Superior temporal gyrus (tissue), 1 donor: ENCODE data around the gene RPS6KL1.
A peak's percentile ranks its signal among the peaks of the same experiment; 100 is the strongest.

Experiments used
- DNase-seq: peaks from one replicate; pipeline ENCODE4 v3.0.0-alpha.2; 2016; ENCODE audit errors: extremely low spot score

The RPS6KL1 gene

GRCh38 chr14:74922752-74923401 is at the start of gene RPS6KL1:
TSS of gene RPS6KL1 (minus strand) at chr14:74923260. CDS start at chr14:74921541, 1,719 bp downstream.
- peak; percentile 94 for DNase-seq

- no peak for DNase-seq
Measured at GRCh38 chr14:74968811-74969210, 45.8 kb upstream of the RPS6KL1 start.

GRCh38 chr14:74965486-74966153 is 42.6 kb upstream of the RPS6KL1 start:
- no peak for DNase-seq

GRCh38 chr14:74964787-74965485 is 41.9 kb upstream of the RPS6KL1 start:
- DNase-seq, result no peak

GRCh38 chr14:74963705-74964271 is 40.7 kb upstream of the RPS6KL1 start:
- DNase-seq, result no peak

GRCh38 chr14:74963178-74963704 is 40.2 kb upstream of the RPS6KL1 start:
- no peak for DNase-seq

- DNase-seq, result no peak
Measured at GRCh38 chr14:74962493-74962892, 39.4 kb upstream of the RPS6KL1 start.

- no peak for DNase-seq
Measured at GRCh38 chr14:74962046-74962445, 39.0 kb upstream of the RPS6KL1 start.

GRCh38 chr14:74961238-74961911 is 38.3 kb upstream of the RPS6KL1 start:
- DNase-seq, result no peak

GRCh38 chr14:74960736-74961135 is 37.7 kb upstream of the RPS6KL1 start:
- DNase-seq, result no peak

- no peak for DNase-seq
Measured at GRCh38 chr14:74959596-74960180, 36.6 kb upstream of the RPS6KL1 start.

- no peak for DNase-seq
Measured at GRCh38 chr14:74956280-74957072, 33.4 kb upstream of the RPS6KL1 start.

- DNase-seq, result no peak
Measured at GRCh38 chr14:74956027-74956279, 32.9 kb upstream of the RPS6KL1 start.

- no peak for DNase-seq
Measured at GRCh38 chr14:74955229-74956026, 32.4 kb upstream of the RPS6KL1 start, which contains the start of gene PGF. TSS of gene PGF (minus strand) at chr14:74955597. CDS start at chr14:74955242, 355 bp downstream.

- DNase-seq, result no peak
Measured at GRCh38 chr14:74954947-74955228, 31.8 kb upstream of the RPS6KL1 start.

GRCh38 chr14:74954232-74954946 is 31.3 kb upstream of the RPS6KL1 start:
- DNase-seq, result no peak

GRCh38 chr14:74953686-74954085 is 30.6 kb upstream of the RPS6KL1 start:
- DNase-seq, result no peak

- DNase-seq, result no peak
Measured at GRCh38 chr14:74952697-74953484, 29.8 kb upstream of the RPS6KL1 start.
